BE2C (cell line): ENCODE data around the gene LMX1A.

ENCODE experiments used
- DNase-seq: peaks from one replicate; pipeline ENCODE4 v3.0.0-alpha.2; 2020
- H3K27me3 ChIP-seq: fragments of 250-450 bp; sonication (Bioruptor Pico); 2 replicates; pipeline ENCODE4 v1.5.1; 2020; ENCODE audit warnings: mild to moderate bottlenecking
- H3K36me3 ChIP-seq: fragments of 250-450 bp; sonication (Bioruptor Pico); 2 replicates; pipeline ENCODE4 v1.5.1; 2020; ENCODE audit warnings: mild to moderate bottlenecking
- H3K4me1 ChIP-seq: fragments of 250-450 bp; sonication (Bioruptor Pico); 2 replicates; pipeline ENCODE4 v1.5.1; 2020
- H3K4me3 ChIP-seq: 2 replicates; pipeline ENCODE4 v1.5.1; 2011; ENCODE audit warnings: low read depth, low read length
- H3K9me3 ChIP-seq: fragments of 250-450 bp; sonication (Bioruptor Pico); 2 replicates; pipeline ENCODE4 v1.5.1; 2020
- TF ChIP-seq, protein P1 (sequence below): IDR thresholded peaks from 2 replicates; pipeline ENCODE4 v1.5.1; 2012; ENCODE audit warnings: mild to moderate bottlenecking, low read depth, low read length

LMX1A gene

GRCh38 chr1:165169028-165169427, 187.5 kb downstream of the LMX1A start:
- Histone ChIP-seq H3K36me3 (no peaks in the 10 kb centered on the region), H3K4me1 (no peaks in the 10 kb centered on the region), H3K27me3 (no peaks in the 10 kb centered on the region), H3K4me3 (no peak overlapping the region), H3K9me3 (no peaks in the 10 kb centered on the region)
- TF ChIP-seq, protein P1, sequence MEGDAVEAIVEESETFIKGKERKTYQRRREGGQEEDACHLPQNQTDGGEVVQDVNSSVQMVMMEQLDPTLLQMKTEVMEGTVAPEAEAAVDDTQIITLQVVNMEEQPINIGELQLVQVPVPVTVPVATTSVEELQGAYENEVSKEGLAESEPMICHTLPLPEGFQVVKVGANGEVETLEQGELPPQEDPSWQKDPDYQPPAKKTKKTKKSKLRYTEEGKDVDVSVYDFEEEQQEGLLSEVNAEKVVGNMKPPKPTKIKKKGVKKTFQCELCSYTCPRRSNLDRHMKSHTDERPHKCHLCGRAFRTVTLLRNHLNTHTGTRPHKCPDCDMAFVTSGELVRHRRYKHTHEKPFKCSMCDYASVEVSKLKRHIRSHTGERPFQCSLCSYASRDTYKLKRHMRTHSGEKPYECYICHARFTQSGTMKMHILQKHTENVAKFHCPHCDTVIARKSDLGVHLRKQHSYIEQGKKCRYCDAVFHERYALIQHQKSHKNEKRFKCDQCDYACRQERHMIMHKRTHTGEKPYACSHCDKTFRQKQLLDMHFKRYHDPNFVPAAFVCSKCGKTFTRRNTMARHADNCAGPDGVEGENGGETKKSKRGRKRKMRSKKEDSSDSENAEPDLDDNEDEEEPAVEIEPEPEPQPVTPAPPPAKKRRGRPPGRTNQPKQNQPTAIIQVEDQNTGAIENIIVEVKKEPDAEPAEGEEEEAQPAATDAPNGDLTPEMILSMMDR = no peak
- no peak for DNase-seq

- no peak for DNase-seq
- Histone ChIP-seq H3K27me3 (no peaks in the 10 kb centered on the region), H3K4me3 (no peak overlapping the region), H3K36me3 (no peaks in the 10 kb centered on the region), H3K9me3 (no peaks in the 10 kb centered on the region), H3K4me1 (no peaks in the 10 kb centered on the region)
- TF ChIP-seq, protein P1 = no peak
Observed at GRCh38 chr1:165168467-165168866, 188.0 kb downstream of the LMX1A start.

- H3K4me3 ChIP-seq = no peak overlapping the region
- no peaks in the 10 kb centered on the region for H3K36me3 ChIP-seq
- peak; percentile 21 for DNase-seq
- TF ChIP-seq, protein P1 = no peak
- H3K27me3 ChIP-seq = no peaks in the 10 kb centered on the region
- no peaks in the 10 kb centered on the region for H3K4me1 ChIP-seq
- no peaks in the 10 kb centered on the region for H3K9me3 ChIP-seq
Observed at GRCh38 chr1:165162671-165163241, 193.8 kb downstream of the LMX1A start.

GRCh38 chr1:165161130-165161529, 195.4 kb downstream of the LMX1A start:
- no peaks in the 10 kb centered on the region for H3K36me3 ChIP-seq
- H3K4me1 ChIP-seq = no peaks in the 10 kb centered on the region
- no peak overlapping the region for H3K4me3 ChIP-seq
- H3K9me3 ChIP-seq = no peaks in the 10 kb centered on the region
- TF ChIP-seq, protein P1 = no peak
- H3K27me3 ChIP-seq = no peaks in the 10 kb centered on the region
- no peak for DNase-seq

DNA sequence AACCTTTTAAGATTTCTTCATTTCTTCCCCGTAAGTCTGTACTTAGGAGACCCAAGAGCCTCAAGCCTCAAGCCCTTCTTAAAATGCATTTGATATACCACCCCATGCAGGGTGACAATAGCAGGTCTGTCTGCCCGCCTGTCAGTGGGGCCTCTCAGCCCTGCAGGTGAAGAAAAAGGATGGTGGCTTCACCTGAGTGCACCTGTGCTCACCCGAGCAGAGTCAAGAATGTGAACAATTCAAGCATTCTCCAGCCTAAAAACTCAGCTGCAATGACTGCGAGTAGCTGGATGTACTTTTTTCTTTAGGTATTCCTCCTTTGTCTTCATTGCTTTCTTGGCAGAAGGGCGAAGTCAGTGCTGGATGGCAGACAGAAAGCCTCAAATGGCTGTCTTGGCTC, 203.3 kb downstream of the LMX1A start:
- H3K4me3 ChIP-seq = no peak overlapping the region

DNA sequence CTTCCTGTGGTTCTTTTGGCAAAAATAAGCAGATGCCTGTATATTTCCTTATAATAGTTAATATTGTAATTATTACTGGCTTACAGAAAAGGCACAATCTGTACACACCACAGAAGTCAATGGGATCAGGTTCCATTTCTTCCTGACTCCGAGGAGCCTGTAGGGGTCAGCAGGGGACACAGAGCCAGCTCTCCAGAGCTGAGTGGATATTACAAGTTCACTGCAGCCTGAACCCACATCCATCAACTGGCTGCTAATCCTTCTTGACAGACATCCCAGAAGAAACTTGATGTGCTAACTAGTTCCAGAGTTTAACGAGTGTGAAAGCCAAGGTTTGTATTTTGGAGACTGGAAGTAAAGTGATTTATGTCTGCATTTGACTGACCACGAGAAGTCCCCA, 203.8 kb downstream of the LMX1A start:
- Histone ChIP-seq H3K4me3 (no peak overlapping the region), H3K27me3 (peaks cover 8% of the 10 kb centered on the region; the same call in 1 of the 2 replicates), H3K9me3 (no peaks in the 10 kb centered on the region), H3K36me3 (no peaks in the 10 kb centered on the region), H3K4me1 (no peaks in the 10 kb centered on the region)
- DNase-seq = no peak
- TF ChIP-seq, protein P1 = peak; percentile 37

More for the DNA sequence above, 203.3 kb downstream of the LMX1A start:
- TF ChIP-seq, protein P1 = no peak
- DNase-seq = no peak
- H3K4me1 ChIP-seq = no peaks in the 10 kb centered on the region
- H3K27me3 ChIP-seq = peaks cover 8% of the 10 kb centered on the region; the same call in 1 of the 2 replicates
- no peaks in the 10 kb centered on the region for H3K36me3 ChIP-seq
- no peaks in the 10 kb centered on the region for H3K9me3 ChIP-seq
